Left hindlimb (tissue), 1 donor: ENCODE data around the gene GJD4.

Experiments used
- DNase-seq: peaks from one replicate; pipeline ENCODE4 v3.0.0-alpha.2; 2018

Gene GJD4

GRCh38 chr10:35579726-35580422 is 25.3 kb upstream of the GJD4 start:
- no peak for DNase-seq

DNA sequence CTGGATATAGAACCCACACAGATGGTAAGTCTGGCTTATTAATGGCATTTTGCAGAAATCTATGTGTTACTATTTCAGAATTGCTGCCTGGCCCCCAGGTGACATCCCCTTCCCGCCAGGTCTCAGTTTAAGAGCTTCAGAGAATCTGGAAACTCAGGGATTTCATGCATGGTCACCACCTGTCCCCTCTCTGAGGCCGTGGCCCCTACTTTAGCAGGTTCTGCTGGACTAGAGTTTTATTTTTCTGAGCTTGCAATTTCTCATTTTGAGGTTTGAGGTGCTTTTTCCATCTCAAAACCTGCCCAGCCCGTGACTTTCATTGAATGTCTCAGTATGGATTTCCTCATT is 24.7 kb upstream of the GJD4 start:
- DNase-seq = no peak

DNA sequence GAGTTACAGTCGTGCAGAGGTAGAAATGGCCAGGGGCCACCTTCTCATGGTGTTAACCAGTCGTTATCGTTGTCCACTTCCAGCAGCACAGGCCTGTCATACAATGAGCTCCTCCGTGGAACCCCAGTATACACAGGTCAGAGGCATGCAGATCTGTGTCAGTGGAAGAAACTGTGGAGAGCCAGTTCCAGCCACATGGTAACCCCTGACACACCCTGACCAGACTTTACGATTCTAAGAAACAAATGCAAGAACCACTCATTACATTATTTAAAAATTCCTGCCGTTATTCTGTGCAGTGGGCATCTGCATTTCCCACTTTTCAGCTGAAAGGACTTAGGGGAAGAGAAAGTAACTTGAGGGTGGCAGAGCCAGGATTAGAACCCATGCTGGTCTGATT is 23.5 kb upstream of the GJD4 start:
- DNase-seq = no peak

- DNase-seq = no peak
Measured at GRCh38 chr10:35584946-35585345, 20.2 kb upstream of the GJD4 start.

DNA sequence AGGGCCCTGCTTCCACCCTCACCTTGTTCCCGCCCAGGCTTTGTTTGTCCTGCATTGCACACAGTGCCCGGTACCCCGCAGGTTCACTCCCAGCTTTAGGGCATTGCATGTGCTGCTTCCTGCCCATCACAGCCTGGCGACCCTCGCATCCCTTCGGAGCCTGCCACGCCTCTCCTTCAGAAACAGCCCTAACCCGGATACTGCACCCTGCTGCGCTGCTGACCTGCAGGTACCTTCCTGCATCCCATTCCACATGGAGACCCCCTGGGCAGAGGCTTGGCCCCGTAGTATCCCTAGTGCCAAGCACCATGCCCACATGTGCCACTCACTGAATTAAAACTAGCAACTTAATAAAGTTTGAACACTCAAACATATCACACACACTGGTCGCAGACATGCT is 19.8 kb upstream of the GJD4 start:
- DNase-seq = no peak

DNA sequence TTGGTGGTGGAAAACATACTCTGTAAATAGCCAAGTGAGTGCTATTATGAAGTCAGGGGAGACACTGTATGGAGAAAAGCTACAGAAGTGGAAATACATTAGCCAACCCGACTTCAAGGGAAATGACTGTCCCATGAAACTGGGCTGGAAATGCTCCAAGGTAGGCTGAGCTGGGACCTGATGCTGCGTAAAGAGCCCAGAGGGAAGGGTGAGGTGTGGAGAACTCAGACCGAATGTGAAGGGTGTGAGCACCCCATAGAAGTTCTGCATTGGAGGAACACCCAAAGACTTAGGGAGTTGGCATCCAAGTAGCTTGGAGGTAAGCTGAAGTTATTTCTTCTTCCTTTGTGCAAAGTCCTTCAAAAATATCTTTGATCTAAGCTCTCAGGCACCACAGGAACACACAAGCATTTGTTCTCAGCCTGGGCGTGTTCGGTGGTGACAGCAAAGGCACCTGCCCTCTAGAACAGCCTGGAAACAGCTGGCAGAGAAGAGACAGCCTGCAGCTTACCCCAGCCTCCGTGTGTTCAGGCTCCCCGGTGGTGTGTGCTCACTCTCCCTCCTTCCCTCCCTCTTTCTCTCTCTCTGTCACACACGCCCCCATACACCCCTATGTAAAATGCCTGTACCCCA is 19.1 kb upstream of the GJD4 start:
- no peak for DNase-seq

GRCh38 chr10:35588836-35589235 is 16.3 kb upstream of the GJD4 start:
- DNase-seq = no peak

- no peak for DNase-seq
Measured at GRCh38 chr10:35592441-35592840, 12.7 kb upstream of the GJD4 start.

DNA sequence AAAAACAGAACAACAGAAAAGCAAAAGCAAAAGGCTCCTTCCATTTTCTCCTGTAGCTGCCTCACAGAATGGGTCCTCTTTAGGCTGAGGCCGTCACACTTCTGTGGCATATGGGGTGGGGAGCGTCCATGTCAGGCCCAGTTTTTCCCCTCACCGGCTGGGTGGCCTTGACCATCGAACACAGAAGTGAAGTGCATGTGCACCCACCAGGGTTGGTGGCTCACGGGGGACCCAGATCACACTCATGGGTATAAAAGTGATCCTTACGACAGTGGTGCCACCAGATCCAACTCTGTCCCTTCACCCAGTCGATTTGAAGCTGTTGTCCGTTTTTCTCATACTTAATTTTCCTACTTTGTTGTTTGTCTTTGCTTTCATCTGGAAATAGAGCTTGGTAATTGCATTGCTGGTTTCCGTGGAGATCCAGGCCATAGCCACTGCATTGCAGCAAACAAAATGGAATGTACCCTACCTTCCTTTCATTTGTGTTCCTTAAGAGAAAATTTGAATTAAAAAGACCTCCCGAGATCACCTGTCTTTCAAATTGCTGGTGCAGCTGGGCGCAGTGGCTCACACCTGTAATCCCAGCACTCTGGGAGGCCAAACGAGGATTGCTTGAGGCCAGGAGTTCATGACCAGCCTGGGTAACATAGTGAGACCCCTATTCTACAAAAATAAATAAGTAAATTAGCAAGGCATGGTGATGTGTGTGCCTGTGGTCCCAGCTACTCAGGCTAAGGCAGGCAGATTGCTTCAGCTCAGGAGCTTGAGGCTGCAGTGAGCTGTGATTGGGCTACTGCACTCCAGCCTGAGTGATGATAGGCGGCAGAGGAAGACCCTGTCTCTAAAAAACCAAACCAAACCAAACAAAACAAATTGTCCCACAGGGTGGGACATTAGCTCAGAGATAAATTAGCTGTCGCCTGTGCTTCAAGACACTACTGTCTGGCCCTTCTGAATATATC is 10.7 kb upstream of the GJD4 start:
- no peak for DNase-seq

GRCh38 chr10:35595106-35595505 is 10.0 kb upstream of the GJD4 start:
- no peak for DNase-seq

- no peak for DNase-seq
Measured at GRCh38 chr10:35598379-35598778, 6.8 kb upstream of the GJD4 start.

- no peak for DNase-seq
Measured at GRCh38 chr10:35600193-35600592, 4.9 kb upstream of the GJD4 start.

DNA sequence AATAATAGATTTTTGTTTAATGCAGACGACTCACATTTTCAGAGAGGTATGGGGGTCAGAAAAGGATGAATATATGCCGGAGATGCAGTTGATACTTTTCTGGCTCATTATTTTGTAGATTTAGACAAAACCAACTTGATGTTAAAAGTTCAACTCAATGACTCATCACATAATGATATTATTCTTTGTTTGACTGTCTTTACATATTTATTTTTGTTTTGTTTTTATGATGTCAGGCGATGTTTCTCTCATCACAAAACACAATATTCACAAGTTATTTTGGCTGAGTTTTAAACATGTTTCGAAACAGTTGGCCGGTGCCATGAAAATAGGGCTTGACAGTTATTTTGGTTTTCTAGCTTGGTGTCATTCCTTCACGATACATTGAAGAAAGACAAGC is 1.3 kb downstream of the GJD4 start:
- DNase-seq = no peak

DNA sequence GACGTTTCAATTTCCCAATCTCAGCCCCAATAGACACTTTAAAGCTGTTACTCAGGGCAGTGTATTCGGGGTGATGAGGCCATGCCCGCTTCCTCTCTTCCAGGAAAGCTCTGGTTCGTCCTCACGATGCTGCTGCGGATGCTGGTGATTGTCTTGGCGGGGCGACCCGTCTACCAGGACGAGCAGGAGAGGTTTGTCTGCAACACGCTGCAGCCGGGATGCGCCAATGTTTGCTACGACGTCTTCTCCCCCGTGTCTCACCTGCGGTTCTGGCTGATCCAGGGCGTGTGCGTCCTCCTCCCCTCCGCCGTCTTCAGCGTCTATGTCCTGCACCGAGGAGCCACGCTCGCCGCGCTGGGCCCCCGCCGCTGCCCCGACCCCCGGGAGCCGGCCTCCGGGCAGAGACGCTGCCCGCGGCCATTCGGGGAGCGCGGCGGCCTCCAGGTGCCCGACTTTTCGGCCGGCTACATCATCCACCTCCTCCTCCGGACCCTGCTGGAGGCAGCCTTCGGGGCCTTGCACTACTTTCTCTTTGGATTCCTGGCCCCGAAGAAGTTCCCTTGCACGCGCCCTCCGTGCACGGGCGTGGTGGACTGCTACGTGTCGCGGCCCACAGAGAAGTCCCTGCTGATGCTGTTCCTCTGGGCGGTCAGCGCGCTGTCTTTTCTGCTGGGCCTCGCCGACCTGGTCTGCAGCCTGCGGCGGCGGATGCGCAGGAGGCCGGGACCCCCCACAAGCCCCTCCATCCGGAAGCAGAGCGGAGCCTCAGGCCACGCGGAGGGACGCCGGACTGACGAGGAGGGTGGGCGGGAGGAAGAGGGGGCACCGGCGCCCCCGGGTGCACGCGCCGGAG is 2.6 kb downstream of the GJD4 start:
- no peak for DNase-seq

GRCh38 chr10:35608328-35608672 is 3.2 kb downstream of the GJD4 start:
- DNase-seq = no peak

GRCh38 chr10:35611750-35612149 is 6.6 kb downstream of the GJD4 start:
- DNase-seq = no peak

DNA sequence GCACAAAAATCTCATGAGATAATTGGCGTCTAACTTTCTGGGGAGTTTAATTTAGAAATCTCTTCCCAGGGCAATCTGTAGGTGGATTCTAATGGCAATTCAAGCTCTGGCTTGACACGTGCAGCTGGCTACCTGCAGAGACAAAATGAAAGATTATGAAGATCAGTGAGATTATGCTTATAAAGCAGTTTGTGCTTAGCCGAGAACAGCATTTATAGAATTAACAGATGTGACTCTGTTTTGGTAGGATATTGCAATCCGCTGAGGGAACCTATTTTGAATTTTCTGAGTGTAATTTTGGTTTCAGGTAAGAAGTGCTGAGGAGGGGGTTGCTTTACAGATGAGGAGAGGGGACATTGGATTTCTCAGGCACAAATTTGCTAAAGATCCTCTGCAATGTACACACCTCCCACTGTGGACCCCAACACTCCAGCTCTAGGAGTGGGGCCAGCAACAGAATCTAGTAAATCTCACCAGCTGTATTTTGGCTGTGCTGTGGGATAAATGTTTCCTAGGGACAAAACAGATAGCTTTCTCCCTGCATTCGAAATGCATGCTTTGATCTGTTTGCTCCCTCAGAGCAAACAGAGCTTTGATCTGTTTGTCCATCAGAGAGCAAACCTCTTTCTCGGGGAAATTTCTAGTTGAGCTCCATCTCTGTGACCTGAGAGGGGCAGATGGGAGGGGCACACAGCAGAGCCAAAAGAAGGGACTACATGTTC is 7.4 kb downstream of the GJD4 start:
- no peak for DNase-seq

GRCh38 chr10:35613107-35613440 is 7.9 kb downstream of the GJD4 start:
- no peak for DNase-seq

GRCh38 chr10:35613597-35614226 is 8.6 kb downstream of the GJD4 start:
- DNase-seq = no peak

DNA sequence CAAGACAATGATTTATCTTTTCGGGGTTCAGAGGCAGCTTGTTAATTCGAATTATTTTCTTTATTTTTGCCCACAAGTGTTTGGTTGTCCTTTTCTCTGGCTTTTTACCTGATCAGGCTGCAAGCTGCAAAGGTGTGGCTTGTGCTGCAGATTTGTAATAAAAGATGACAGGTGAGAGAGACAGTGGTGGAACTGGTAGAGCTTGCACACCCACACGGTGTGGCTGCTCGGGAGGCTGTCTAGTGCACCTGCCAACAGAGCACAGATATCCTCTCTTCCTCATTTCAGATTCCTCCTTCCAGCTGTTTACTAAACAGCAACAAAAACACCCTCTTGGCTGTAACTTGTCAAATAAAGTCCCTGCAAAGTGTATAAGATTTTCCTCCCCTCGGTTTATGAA is 9.2 kb downstream of the GJD4 start:
- no peak for DNase-seq

- DNase-seq = no peak
Measured at GRCh38 chr10:35626971-35627507, 21.9 kb downstream of the GJD4 start.

- no peak for DNase-seq
Measured at GRCh38 chr10:35631404-35631803, 26.3 kb downstream of the GJD4 start.
